Astrocyte of the cerebellum (primary cell): ENCODE measurements around the gene WDR43.

Source experiments
- DNase-seq: peaks from one replicate; pipeline ENCODE4 v3.0.0-alpha.2; 2011; ENCODE audit warnings: low read depth
- H3K4me3 ChIP-seq: 2 replicates; pipeline ENCODE4 v1.5.1; 2011; ENCODE audit warnings: mild to moderate bottlenecking, low read depth, low read length, moderate library complexity
- CTCF ChIP-seq: IDR thresholded peaks from 2 replicates; pipeline ENCODE4 v1.5.1; 2012; ENCODE audit warnings: low read length, low read depth, moderate library complexity, mild to moderate bottlenecking; ENCODE audit errors: missing control alignments
- in situ Hi-C: cut with HindIII; loops from 2 replicates; pipeline ENCODE4 v1.10.0; 2017; ENCODE audit warnings: low sequenced_read_pairs

The WDR43 gene

GRCh38 chr2:28871620-28872019 is 22.8 kb upstream of the WDR43 start:
- TF ChIP-seq CTCF: no peak
- in situ Hi-C loops: no loop called here
- DNase-seq: no peak
- H3K4me3 ChIP-seq: no peak overlapping the region

GRCh38 chr2:28880193-28880592 is 14.3 kb upstream of the WDR43 start:
- DNase-seq: no peak
- in situ Hi-C loops: no loop called here
- TF ChIP-seq CTCF: no peak
- H3K4me3 ChIP-seq: no peak overlapping the region

- H3K4me3 ChIP-seq: no peak overlapping the region
- in situ Hi-C loops: no loop called here
- TF ChIP-seq CTCF: no peak
- no peak for DNase-seq
Measured at GRCh38 chr2:28893488-28893887, 979 bp upstream of the WDR43 start.

GRCh38 chr2:28895189-28895893 is 874 bp downstream of the WDR43 start:
- DNase-seq: no peak
- TF ChIP-seq CTCF: no peak
- in situ Hi-C loops: no loop called here
- peak overlapping the region; percentile 87 for H3K4me3 ChIP-seq

GRCh38 chr2:28896906-28897305 is 2.4 kb downstream of the WDR43 start:
- H3K4me3 ChIP-seq: no peak overlapping the region
- in situ Hi-C loops: no loop called here
- no peak for TF ChIP-seq CTCF
- no peak for DNase-seq

GRCh38 chr2:28898048-28898447 is 3.6 kb downstream of the WDR43 start:
- no peak overlapping the region for H3K4me3 ChIP-seq
- in situ Hi-C loops: no loop called here
- TF ChIP-seq CTCF: no peak
- DNase-seq: no peak
